GM23248 (cell line): ENCODE results near the gene GP1BA. TPM values are rescaled to one million over a fixed set of nuclear protein-coding genes. Genes with fewer than 3 reads are reported as not detected.

Experiments used
- DNase-seq: peaks from one replicate; pipeline ENCODE4 v3.0.0-alpha.2; 2015
- H2AFZ ChIP-seq: fragments of 200-600 bp; sonication (generic); 2 replicates; pipeline ENCODE4 v1.6.1; 2016; ENCODE audit warnings: antibody characterized with exemption
- H3F3A ChIP-seq: fragments of 200-600 bp; sonication (generic); 2 replicates; pipeline ENCODE4 v1.6.1; 2016; ENCODE audit warnings: mild to moderate bottlenecking, antibody characterized with exemption, mixed run types; ENCODE audit not compliant: insufficient read depth
- H3K27ac ChIP-seq: fragments of 200-600 bp; sonication (generic); 2 replicates; pipeline ENCODE4 v1.5.1; 2016; ENCODE audit warnings: mild to moderate bottlenecking
- H3K27me3 ChIP-seq: fragments of 200-600 bp; sonication (generic); replicated peaks from 2 replicates; pipeline ENCODE4 v1.6.1; 2016; ENCODE audit warnings: mild to moderate bottlenecking; ENCODE audit not compliant: insufficient read depth
- H3K36me3 ChIP-seq: fragments of 200-600 bp; sonication (generic); 2 replicates; pipeline ENCODE4 v1.6.1; 2016; ENCODE audit warnings: low read depth, mild to moderate bottlenecking
- H3K4me1 ChIP-seq: fragments of 200-600 bp; sonication (generic); 2 replicates; pipeline ENCODE4 v1.6.1; 2016; ENCODE audit warnings: mild to moderate bottlenecking; ENCODE audit not compliant: insufficient read depth
- H3K4me2 ChIP-seq: fragments of 200-600 bp; sonication (generic); one replicate; pipeline ENCODE4 v1.6.1; 2016; ENCODE audit warnings: mild to moderate bottlenecking; ENCODE audit not compliant: unreplicated experiment
- H3K4me3 ChIP-seq: fragments of 200-600 bp; sonication (generic); 2 replicates; pipeline ENCODE4 v1.5.1; 2016; ENCODE audit warnings: mild to moderate bottlenecking
- H3K79me2 ChIP-seq: fragments of 200-600 bp; sonication (generic); 2 replicates; pipeline ENCODE4 v1.6.1; 2016; ENCODE audit warnings: mild to moderate bottlenecking; ENCODE audit not compliant: insufficient read depth
- H3K9ac ChIP-seq: fragments of 200-600 bp; sonication (generic); 2 replicates; pipeline ENCODE4 v1.6.1; 2016; ENCODE audit warnings: mild to moderate bottlenecking
- H3K9me2 ChIP-seq: fragments of 200-600 bp; sonication (generic); 2 replicates; pipeline ENCODE4 v1.6.1; 2016; ENCODE audit warnings: mixed run types, mild to moderate bottlenecking, moderate library complexity; ENCODE audit not compliant: insufficient read depth
- H3K9me3 ChIP-seq: fragments of 200-600 bp; sonication (generic); one replicate; pipeline ENCODE4 v1.6.1; 2017; ENCODE audit warnings: low read depth
- H4K20me1 ChIP-seq: fragments of 200-600 bp; sonication (generic); 2 replicates; pipeline ENCODE4 v1.6.0; 2016; ENCODE audit not compliant: insufficient read depth
- EZH2 ChIP-seq: fragments of 200-600 bp; sonication (generic); IDR thresholded peaks from 2 replicates; pipeline ENCODE4 v1.6.1; 2018; ENCODE audit warnings: antibody characterized with exemption, mild to moderate bottlenecking; ENCODE audit not compliant: insufficient read depth, poor library complexity, severe bottlenecking
- EZH2phosphoT487 ChIP-seq: fragments of 200-600 bp; sonication (generic); IDR thresholded peaks from 2 replicates; pipeline ENCODE4 v1.6.1; 2018; ENCODE audit warnings: antibody characterized with exemption, moderate library complexity, mild to moderate bottlenecking, low read depth; ENCODE audit not compliant: insufficient read depth
- WGBS, 2 experiments: methylation state at CpG; one replicate each; pipeline ENCODE4 v1.1.6; 2015 to 2017; ENCODE audit warnings: low lambda C conversion rate in 2 of 2, low coverage in 1 of 2; ENCODE audit errors: missing lambda C conversion rate in 2 of 2; 5-methylcytosine and 5-hydroxymethylcytosine counted together
- in situ Hi-C: fragments of 300-500 bp; cut with MboI; formaldehyde crosslinking; loops from 2 replicates; pipeline ENCODE4 v1.15.0; 2020
- polyA plus RNA-seq: library from polyadenylated mRNA; unstranded; fragments of >200 nt; fragmentation: Nextera tagmentation; extraction: Ambion mirVana; gene quantifications from 2 replicates; pipeline ENCODE4 v1.2.1, GENCODE V29; 2016
- total RNA-seq: library from RNA; depleted of rRNA; stranded (reverse); fragments of >200 nt; shearing (Covaris generic); gene quantifications from 2 replicates; pipeline ENCODE4 v1.2.3, GENCODE V29; 2014; rRNA removed

Gene GP1BA
- total RNA-seq (not detected in 2 replicates), polyA plus RNA-seq (0.18 TPM in 1 of 2 replicates, not detected in the other)

DNA sequence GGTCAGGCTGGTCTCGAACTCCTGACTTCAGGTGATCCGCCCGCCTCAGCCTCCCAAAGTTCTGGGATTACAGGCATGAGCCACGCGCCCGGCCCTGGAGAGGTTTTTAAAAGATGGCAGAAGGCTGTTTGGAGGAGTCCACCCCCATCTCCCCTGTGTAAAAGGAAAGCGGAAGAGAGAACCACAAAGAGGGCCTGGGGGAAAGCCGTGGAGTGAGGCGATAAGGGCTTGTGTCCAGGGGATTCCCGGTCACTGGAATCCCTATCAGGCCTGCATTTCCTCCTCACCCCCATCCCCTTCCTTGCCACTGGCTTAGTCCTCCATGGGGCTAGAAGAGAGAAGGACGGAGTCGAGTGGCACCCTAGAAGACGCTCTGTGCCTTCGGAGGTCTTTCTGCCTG lies at the start of gene GP1BA:
Gene GP1BA, plus strand, starts transcription at position 315 of the 400 bp plus-strand sequence. CDS start 328 bp downstream, outside the sequence.
- in situ Hi-C loops: no loop called here
- WGBS, 2 experiments: 98% methylated on average over 13 to 14 of the region's 14 CpGs

DNA sequence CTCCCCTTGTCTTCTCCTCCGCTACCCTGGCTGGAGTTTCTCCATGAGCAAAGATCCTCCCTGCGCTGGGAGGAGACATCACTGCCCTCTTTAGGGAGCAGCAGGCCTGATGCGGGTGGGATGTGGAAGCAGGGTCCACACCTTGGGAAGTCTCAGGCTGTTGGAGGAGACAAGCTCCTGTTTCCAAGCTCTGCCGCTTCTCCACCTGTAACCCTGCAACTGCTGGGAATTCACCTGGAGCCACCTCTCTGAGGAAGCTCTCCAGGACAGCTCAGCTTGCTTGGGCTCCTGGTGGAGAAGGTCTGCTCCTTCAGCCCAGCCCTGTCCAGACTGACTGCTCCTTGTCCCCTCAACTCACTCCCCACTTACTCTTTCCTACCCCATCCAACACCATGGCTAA lies 47.6 kb upstream of the GP1BA start:
- H3K4me3 ChIP-seq: no peak overlapping the region
- no peaks in the 10 kb centered on the region for H3K4me1 ChIP-seq
- H4K20me1 ChIP-seq: no peaks in the 10 kb centered on the region
- H3F3A ChIP-seq: no peaks in the 10 kb centered on the region
- WGBS, 2 experiments: 88 to 95% methylated on average over 4 of the region's 4 CpGs
- no peaks in the 10 kb centered on the region; the same call in 1 of the 2 replicates for H3K36me3 ChIP-seq
- no peak overlapping the region for H3K27ac ChIP-seq
- no peak overlapping the region for H3K4me2 ChIP-seq
- H3K9me3 ChIP-seq: no peaks in the 10 kb centered on the region
- DNase-seq: no peak
- H3K79me2 ChIP-seq: no peaks in the 10 kb centered on the region
- in situ Hi-C loops: loop anchor here (10.0 kb wide), 1 partner anchor 90 kb away; the partner anchor contains the start of gene PSMB6
- no peak overlapping the region for H3K9ac ChIP-seq
- no peaks in the 10 kb centered on the region for H3K27me3 ChIP-seq
- no peak overlapping the region for H2AFZ ChIP-seq
- TF ChIP-seq EZH2 (no peak), EZH2phosphoT487 (no peak)
- no peaks in the 10 kb centered on the region for H3K9me2 ChIP-seq

More for the DNA sequence above, at the start of gene GP1BA:
- Histone ChIP-seq H3K4me3 (no peak within 1 kb of the TSS), H3K36me3 (no peaks in the 10 kb centered on the region), H2AFZ (no peak within 1 kb of the TSS), H3K27me3 (no peaks in the 10 kb centered on the region), H3K4me2 (no peak within 1 kb of the TSS), H4K20me1 (no peaks in the 10 kb centered on the region), H3K9me3 (no peaks in the 10 kb centered on the region), H3K9ac (no peak within 1 kb of the TSS), H3K79me2 (no peaks in the 10 kb centered on the region), H3F3A (no peaks in the 10 kb centered on the region), H3K9me2 (no peaks in the 10 kb centered on the region), H3K4me1 (no peaks in the 10 kb centered on the region), H3K27ac (no peak within 1 kb of the TSS)
- TF ChIP-seq EZH2phosphoT487: no peak
- TF ChIP-seq EZH2: no peak
- no peak for DNase-seq

DNA sequence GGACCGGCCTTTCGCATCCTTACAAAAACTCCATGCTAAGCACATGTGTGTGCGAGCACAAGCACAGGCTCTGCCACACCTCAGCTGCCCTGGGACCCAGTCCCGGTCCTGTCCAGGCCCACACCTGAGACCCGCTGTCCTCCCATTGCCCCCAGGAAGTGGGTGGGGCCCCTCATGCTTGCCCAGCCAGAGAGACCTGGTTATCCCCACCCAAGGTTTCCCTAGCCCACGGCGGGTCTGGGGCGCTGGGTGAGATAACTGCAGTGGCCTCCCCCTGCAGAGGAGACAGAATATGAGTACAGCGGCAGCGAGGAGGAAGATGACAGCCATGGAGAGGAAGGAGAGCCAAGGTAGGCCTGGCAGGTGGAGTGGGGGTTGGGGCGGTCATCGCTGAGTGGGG lies 45.2 kb upstream of the GP1BA start:
- Histone ChIP-seq H3K4me2 (no peak overlapping the region), H3F3A (no peaks in the 10 kb centered on the region), H4K20me1 (no peaks in the 10 kb centered on the region), H2AFZ (no peak overlapping the region), H3K4me1 (no peaks in the 10 kb centered on the region), H3K27ac (no peak overlapping the region), H3K9me2 (no peaks in the 10 kb centered on the region), H3K27me3 (no peaks in the 10 kb centered on the region), H3K79me2 (no peaks in the 10 kb centered on the region), H3K9me3 (no peaks in the 10 kb centered on the region), H3K36me3 (no peaks in the 10 kb centered on the region; the same call in 1 of the 2 replicates), H3K4me3 (no peak overlapping the region), H3K9ac (no peak overlapping the region)
- DNase-seq: no peak
- 95 to 96% methylated on average over 12 of the region's 12 CpGs for WGBS, 2 experiments
- no peak for TF ChIP-seq EZH2phosphoT487
- no peak for TF ChIP-seq EZH2
- in situ Hi-C loops: loop anchor here (10.0 kb wide), 1 partner anchor 92 kb away; the partner anchor contains the start of gene PSMB6

DNA sequence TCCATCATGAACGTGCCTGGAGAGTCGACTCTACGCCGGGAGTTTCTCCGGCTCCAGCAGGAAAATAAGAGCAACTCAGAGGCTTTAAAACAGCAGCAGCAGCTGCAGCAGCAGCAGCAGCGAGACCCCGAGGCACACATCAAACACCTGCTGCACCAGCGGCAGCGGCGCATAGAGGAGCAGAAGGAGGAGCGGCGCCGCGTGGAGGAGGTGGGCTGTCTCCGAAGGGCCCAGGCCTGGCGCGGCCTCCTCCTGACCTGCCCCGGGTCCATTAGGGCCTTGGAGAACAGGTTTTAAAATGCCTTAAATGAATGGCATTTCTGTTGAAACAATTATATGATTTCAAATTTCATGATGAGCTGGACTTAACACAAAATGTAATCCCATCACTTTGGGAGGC lies 44.5 kb upstream of the GP1BA start:
- TF ChIP-seq EZH2 (no peak), EZH2phosphoT487 (no peak)
- Histone ChIP-seq H3K79me2 (no peaks in the 10 kb centered on the region), H3F3A (no peaks in the 10 kb centered on the region), H3K9me3 (no peaks in the 10 kb centered on the region), H3K4me2 (no peak overlapping the region), H3K36me3 (no peaks in the 10 kb centered on the region; the same call in 1 of the 2 replicates), H3K27me3 (no peaks in the 10 kb centered on the region), H3K4me3 (no peak overlapping the region), H3K27ac (no peak overlapping the region), H3K9me2 (no peaks in the 10 kb centered on the region), H4K20me1 (no peaks in the 10 kb centered on the region), H3K9ac (no peak overlapping the region), H2AFZ (no peak overlapping the region), H3K4me1 (no peaks in the 10 kb centered on the region)
- no peak for DNase-seq
- 86 to 91% methylated on average over 18 of the region's 18 CpGs for WGBS, 2 experiments
- in situ Hi-C loops: loop anchor here (10.0 kb wide), 1 partner anchor 93 kb away; the partner anchor contains the start of gene PSMB6
